Measurements from ENCODE around the gene PLPPR3.

- TF ChIP-seq CTCF (IDR thresholded peaks at IDR 0.05) = no peak
- no peak for TF ChIP-seq POLR2A (IDR thresholded peaks at IDR 0.05)
Observed at GRCh38 chr19:810077-810855, 11.5 kb downstream of the PLPPR3 start.
